AG09309 (cell line): ENCODE data around the gene DPP6.

Experiments
- DNase-seq: peaks from one replicate; pipeline ENCODE4 v3.0.0-alpha.2; 2010; ENCODE audit warnings: low read depth
- H3K4me3 ChIP-seq: 2 replicates; pipeline ENCODE4 v1.5.1; 2011; ENCODE audit warnings: mild to moderate bottlenecking, low read depth, low read length, moderate library complexity; ENCODE audit not compliant: control insufficient read depth
- TF ChIP-seq, protein P1 (sequence below): IDR thresholded peaks from 2 replicates; pipeline ENCODE4 v1.5.1; 2011; ENCODE audit warnings: mild to moderate bottlenecking, low read depth, low read length, inconsistent platforms; ENCODE audit not compliant: insufficient read depth, control insufficient read depth; ENCODE audit errors: missing control alignments

Gene DPP6

DNA sequence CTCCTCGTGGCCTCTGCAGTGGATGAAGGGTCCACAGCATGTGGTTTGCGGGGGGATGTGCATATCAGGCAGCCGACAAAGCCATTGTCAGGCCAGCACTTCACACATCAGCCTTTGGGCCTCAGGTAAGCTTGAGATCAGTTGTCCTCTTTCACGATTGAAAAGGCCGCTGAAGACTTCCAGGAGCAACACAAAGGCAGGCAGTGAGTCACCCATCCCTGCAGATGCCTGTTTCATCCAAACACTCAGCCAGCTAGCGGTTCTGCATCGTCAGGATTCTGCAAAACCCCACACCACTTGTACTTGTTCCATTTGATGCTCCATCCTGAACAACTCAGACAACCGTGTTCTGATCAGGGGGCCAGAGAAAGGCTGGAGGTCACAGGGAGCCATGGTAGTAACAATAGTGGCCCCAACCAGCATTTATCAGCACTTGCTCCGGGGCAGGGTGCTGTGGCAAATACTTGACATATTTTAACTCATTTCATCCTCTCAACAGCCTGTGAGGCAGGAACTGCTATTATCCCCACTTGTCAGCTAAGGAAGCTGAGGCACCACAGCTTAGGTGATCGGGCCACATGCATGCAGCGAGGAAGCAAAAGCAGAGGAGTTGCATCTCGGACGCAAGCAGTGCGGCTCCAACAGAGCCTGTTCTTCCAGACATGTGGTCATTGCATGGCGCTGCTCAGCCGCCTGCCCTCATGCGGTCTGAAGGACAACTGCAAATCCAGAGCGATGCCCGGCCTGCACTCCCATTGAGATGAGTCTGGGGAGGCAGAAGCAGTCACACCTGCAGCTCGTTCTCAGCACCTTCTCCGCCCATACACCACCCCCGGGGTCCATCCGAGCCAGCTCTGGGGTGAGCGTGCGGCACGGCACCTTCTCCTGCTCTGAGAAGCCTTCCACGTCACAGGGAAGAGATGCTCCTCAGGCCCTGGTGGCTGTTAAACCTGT lies 805.8 kb downstream of the DPP6 start:
- no peak for DNase-seq
- TF ChIP-seq, protein P1, sequence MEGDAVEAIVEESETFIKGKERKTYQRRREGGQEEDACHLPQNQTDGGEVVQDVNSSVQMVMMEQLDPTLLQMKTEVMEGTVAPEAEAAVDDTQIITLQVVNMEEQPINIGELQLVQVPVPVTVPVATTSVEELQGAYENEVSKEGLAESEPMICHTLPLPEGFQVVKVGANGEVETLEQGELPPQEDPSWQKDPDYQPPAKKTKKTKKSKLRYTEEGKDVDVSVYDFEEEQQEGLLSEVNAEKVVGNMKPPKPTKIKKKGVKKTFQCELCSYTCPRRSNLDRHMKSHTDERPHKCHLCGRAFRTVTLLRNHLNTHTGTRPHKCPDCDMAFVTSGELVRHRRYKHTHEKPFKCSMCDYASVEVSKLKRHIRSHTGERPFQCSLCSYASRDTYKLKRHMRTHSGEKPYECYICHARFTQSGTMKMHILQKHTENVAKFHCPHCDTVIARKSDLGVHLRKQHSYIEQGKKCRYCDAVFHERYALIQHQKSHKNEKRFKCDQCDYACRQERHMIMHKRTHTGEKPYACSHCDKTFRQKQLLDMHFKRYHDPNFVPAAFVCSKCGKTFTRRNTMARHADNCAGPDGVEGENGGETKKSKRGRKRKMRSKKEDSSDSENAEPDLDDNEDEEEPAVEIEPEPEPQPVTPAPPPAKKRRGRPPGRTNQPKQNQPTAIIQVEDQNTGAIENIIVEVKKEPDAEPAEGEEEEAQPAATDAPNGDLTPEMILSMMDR: no peak
- H3K4me3 ChIP-seq: no peak overlapping the region

GRCh38 chr7:154858836-154859537 lies 806.8 kb downstream of the DPP6 start:
- TF ChIP-seq, protein P1: no peak
- no peak for DNase-seq
- no peak overlapping the region for H3K4me3 ChIP-seq

DNA sequence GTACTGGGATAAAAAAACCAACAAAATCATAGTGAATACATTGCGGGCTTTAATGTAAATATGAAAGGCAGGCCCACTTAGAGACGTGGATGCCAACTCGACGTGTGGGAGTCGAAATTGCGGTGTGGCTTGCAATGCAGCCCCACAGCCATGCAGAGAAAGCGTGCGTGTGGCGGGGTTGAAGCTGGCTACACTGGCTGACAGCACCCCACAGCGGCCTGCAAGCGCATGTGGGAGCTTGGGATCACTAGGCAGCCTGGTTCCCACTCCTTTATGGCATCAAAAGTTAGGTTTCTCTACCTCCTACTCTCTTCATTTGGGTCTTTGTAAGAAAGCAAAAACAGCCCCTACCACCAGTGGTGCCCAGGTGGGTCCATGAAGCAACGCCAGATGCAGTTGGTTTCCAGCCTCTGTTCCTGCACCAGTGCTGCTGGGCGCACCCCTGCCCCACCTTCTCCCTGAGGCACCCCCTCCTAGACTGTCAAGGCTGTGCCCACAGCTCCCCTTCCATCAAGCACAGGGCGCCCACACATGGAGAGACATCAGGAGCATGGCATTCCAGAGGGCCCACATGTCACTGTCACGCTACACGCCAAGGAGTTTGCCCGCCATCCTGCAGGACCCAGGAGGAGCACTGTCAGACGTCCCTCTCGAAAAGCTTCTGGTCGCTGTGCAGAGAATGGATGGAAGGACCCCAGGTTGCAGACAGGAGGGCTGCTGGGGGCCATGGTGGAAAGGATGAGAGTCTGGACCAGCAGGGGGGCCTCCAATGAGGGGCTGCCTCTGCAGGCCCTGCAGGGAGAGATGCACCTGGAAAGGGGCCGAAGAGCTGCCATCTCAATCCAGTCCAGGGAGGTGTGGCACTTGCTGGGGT lies 807.8 kb downstream of the DPP6 start:
- no peak for DNase-seq
- H3K4me3 ChIP-seq: no peak overlapping the region
- TF ChIP-seq, protein P1: no peak

GRCh38 chr7:154860621-154861375 lies 808.6 kb downstream of the DPP6 start:
- DNase-seq: no peak
- TF ChIP-seq, protein P1: no peak
- no peak overlapping the region for H3K4me3 ChIP-seq

DNA sequence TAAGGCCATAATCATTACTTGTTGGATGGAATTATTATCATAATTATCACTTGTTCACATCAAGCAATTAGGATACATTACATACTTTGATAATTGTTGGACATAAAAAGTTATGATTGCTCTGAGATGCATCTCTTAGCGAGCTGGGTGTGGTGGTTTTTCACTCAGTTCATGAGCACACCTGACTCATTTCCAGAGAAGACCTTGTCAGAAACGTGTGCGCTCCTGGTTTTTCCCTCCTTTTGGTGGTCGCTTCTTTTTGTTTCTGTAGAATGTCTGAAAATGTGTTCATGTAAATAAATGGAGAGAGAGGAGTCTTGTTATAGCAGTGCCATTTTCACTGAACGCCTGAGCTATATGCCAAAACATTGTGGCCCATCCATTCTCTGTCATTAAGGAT lies 809.4 kb downstream of the DPP6 start:
- TF ChIP-seq, protein P1: no peak

More for the DNA sequence above, 809.4 kb downstream of the DPP6 start:
- H3K4me3 ChIP-seq: no peak overlapping the region
- DNase-seq: no peak
